Esophagus muscularis mucosa (tissue), 4 donors: ENCODE results near the gene SYF2.
"Not testable (repeated sequence)": the region's sequence is repeated elsewhere in the genome, so short reads cannot be mapped to it uniquely, and the experiment has no call there.

ENCODE experiments used
- EP300 ChIP-seq: sonication (generic); formaldehyde crosslinking; IDR thresholded peaks from one replicate; pipeline ENCODE4 v1.6.1; 2017; ENCODE audit warnings: antibody characterized with exemption
- POLR2A ChIP-seq: fragments of 450-650 bp; IDR thresholded peaks from one replicate; pipeline ENCODE4 v1.6.1; 2017; ENCODE audit warnings: antibody characterized with exemption, moderate library complexity, mild to moderate bottlenecking, low read depth
- POLR2AphosphoS5 ChIP-seq, 2 donors: sonication (generic); formaldehyde crosslinking; IDR thresholded peaks; one replicate each; pipeline ENCODE4 v1.6.1; 2017; ENCODE audit warnings: antibody characterized with exemption in 2 of 2
- TF ChIP-seq, protein P1 (sequence below), 3 experiments: fragments of 200-600 bp in 2 of 3; fragments of 450-650 bp in 1 of 3; sonication (generic) in 2 of 3; IDR thresholded peaks; one replicate each; pipeline ENCODE4 v1.5.1; 2017 to 2019; ENCODE audit warnings: antibody characterized with exemption in 3 of 3, mild to moderate bottlenecking in 2 of 3, moderate library complexity in 1 of 3

DNA sequence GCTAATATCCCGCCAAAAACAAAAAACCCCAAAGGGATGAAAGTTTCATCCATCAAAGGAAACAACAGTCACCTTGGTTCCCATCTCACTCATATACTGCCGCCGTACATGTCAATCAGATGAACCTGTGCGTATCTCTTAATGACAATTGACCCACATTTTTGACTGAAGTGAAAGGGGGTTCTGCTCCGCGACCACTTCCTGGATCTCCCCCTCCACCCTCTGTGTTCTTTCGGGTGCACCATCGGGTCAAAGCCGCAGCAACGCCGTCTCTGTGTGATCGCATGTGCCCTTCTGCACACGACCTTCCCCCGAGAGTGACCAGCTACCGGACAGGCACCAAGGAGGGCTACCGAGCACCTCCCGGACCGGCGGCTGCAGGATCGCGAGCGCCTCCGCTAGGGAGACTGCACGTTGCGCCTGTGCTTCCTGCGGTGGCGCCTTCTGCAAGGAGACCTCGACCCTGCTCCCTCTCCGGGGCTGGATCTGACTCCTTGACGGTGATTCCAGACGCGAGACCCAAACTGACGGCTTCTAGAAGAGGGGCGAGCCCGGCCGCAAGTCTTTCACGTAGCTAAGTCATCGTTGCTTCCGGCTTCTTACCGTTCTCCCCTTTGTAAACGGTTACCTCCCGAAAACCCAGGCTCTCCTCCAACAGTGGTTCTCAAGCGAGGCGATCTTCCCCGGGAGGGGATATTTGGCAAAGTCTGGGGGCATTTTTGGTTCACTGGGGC lies 34.4 kb upstream of the SYF2 start:
- not testable (repeated sequence) for TF ChIP-seq POLR2AphosphoS5 (IDR thresholded peaks at IDR 0.05); EP300; POLR2A
- TF ChIP-seq, protein P1, sequence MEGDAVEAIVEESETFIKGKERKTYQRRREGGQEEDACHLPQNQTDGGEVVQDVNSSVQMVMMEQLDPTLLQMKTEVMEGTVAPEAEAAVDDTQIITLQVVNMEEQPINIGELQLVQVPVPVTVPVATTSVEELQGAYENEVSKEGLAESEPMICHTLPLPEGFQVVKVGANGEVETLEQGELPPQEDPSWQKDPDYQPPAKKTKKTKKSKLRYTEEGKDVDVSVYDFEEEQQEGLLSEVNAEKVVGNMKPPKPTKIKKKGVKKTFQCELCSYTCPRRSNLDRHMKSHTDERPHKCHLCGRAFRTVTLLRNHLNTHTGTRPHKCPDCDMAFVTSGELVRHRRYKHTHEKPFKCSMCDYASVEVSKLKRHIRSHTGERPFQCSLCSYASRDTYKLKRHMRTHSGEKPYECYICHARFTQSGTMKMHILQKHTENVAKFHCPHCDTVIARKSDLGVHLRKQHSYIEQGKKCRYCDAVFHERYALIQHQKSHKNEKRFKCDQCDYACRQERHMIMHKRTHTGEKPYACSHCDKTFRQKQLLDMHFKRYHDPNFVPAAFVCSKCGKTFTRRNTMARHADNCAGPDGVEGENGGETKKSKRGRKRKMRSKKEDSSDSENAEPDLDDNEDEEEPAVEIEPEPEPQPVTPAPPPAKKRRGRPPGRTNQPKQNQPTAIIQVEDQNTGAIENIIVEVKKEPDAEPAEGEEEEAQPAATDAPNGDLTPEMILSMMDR (IDR thresholded peaks at IDR 0.05): peak in 1 of 3 experiments; percentile 15
